ENCODE results near the gene LARGE1.

Gene LARGE1

DNA sequence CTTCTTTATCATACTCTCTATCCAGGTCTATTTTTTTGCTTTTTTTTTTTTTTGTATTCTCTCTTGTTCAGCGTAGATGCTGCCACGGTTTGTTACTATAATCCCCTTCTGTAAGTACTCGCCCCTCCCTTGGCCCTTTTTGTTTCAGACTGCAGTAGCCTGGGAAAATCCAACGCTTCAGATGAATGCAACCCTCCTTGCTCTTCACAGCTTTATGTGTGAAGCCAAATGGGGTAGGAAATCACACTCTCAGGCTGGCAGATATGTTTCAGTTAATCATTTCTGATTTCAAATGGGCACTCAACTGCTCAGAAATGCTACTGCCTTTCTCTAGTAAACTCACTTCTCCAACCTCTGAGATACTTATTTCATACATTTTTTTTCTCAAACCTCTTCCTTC is 149.1 kb downstream of the LARGE1 start:
- no peak for DNase-seq

DNA sequence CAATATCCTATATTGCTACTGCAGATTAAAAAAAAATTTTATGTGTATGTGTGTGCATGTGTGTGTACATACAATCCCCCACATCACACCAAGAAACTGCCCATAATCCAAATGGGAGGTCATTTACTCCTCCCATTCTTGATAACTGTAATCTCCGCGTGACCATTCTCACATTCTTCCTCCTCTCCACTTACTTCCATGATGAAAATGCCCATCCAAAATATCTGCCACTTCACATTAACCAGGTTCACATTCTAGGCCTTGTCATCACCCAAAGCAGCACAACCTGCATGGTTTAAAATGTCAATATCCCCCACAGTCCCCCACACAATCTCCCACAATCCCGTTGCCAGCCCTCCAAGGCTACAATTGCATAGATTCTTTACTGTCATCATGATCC is 149.6 kb downstream of the LARGE1 start:
- DNase-seq = no peak

GRCh38 chr22:33766091-33766490 is 154.2 kb downstream of the LARGE1 start:
- no peak for DNase-seq

GRCh38 chr22:33758961-33759360 is 161.3 kb downstream of the LARGE1 start:
- DNase-seq = no peak

DNA sequence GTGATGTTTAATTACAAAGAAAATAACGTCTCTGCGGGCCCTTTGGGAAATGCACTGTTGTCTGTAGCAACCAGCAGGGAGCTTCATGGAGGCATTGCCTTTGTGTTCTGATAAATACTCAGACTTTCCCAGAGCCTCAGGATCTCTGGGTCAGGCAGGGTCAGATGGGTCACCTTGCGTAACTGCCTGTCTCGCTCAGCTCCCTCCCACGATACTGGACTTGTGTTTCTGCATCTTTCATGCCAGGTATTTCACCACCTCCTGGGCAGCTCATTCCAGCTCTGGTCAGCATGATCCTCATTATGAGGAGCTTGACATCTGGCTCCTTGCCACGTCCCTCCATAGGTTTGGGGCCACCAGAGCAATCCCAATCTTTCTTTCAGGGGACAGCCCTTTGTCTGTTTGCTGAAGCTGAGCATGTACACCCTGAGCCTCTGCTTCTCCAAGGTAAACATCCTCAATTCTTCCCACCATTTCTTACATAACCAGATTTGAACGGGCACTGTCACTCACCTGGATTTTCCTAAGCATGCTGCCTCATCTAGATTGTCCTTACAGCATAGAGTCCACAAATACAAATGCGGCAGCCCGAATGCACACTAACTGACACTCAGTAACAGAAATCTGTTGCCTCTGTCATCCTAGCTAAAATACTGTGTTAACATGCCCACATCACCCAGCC is 162.3 kb downstream of the LARGE1 start:
- no peak for DNase-seq

- DNase-seq = no peak
Measured at GRCh38 chr22:33757041-33757801, 163.1 kb downstream of the LARGE1 start.

DNA sequence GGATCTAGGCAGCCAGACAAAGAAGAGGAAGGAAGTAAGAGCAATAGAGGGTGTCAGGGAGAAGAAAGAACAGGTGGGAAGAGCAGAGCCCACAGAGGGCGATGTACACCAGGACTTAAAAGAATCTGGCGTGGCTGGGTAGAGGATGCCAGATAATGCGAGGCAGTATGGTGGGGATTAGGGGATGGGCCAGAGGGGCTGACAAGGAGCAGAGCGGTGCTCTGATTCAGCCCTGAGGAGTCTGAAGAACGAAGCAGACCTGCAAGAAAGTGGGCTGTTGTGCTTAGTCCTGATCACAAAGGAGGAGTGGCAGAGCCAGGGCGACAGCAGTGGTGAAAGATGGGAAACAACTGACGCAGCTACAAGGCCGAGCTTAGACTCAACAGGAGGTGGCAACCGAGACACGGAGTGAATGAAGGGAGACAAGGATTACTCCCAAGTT is 163.7 kb downstream of the LARGE1 start:
- DNase-seq = no peak

DNA sequence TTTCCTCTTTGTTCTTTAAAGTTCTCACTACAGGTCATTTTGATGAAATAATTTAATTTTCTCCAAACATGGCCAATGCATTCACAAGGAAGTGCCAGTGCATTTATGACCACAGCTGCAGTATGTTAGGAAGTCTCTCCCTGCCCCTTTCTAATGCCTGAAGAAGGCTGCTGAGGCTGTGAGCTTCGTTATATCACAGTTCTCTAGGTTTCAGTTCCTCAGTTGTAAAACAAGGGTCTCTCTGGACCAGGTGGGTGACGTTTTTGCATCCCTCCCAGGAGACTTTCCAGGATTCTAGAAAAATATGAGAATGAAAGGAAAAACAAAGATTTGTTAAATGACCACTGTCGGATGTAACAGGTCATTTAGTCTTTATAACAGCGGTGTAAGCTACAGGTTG is 171.6 kb downstream of the LARGE1 start:
- no peak for DNase-seq

DNA sequence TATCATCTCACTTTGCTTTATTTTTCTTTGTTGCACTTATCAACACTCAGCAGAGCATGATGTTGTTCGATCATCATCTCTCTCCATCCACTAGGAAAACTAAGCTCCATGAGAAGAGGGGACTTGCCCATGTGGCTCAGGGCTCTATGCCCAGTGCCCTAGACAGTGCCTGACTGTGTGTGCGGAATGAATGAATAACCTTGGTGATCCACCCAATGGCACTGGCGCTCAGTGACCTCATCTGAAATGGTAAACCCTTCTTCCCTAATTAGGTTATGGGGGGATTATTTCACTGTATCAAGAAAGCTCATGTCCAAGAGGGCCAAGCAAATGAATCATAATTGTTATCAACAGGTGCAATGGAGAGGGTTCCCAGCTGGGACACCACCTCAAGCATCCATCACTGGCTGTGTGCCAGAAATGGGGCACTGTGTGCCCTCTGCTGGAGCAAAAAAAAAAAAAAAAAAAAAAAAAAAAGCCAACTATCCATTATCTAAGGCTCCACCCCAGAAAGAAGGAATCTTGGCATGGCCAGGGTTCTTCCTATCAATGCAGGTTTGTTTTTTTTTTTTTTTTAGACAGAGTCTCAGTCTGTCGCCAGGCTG is 172.6 kb downstream of the LARGE1 start:
- no peak for DNase-seq

- no peak for DNase-seq
Measured at GRCh38 chr22:33747029-33747428, 173.2 kb downstream of the LARGE1 start.

GRCh38 chr22:33746501-33746928 is 173.8 kb downstream of the LARGE1 start:
- DNase-seq = no peak

DNA sequence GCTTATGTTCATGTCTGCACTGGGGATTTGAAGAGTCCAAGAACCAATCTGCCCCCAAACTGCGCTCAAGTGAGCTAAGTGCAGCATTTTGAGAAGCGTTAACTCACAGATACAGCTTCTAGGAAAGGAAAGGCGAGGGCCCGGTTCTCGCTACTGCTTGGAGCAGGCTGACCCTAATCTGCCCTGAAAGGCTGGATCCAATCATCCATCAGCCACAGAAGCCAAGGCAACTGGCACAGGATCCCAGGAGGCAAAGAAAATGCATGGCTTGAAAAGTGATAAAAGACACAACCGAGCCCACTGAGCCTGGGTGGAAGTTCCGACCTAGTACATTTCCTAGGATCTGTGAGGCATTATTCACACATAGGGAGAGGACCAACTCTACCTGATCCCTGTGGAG is 174.8 kb downstream of the LARGE1 start:
- DNase-seq = no peak

- no peak for DNase-seq
Measured at GRCh38 chr22:33743756-33744155, 176.5 kb downstream of the LARGE1 start.

- no peak for DNase-seq
Measured at GRCh38 chr22:33741025-33741424, 179.3 kb downstream of the LARGE1 start.

GRCh38 chr22:33739516-33739915 is 180.8 kb downstream of the LARGE1 start:
- DNase-seq = no peak

DNA sequence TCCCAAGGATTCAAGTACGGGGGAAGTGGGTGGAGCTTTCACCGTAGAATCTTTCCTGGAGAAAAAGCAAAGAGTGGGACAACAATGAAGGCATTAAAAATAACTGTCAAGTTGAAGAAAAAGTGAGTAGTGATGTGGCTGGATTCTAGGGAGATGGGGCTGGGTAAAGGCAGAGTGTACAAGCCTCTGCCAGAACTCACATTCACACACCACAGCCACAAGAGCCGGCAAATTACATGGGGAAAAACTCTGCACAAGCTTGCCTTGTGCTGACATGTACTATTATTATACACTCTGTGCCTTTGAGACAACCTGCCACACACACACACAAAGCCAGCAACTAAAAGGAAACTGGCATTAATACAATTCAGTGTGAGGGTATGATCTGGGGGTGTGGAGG is 182.6 kb downstream of the LARGE1 start:
- no peak for DNase-seq

DNA sequence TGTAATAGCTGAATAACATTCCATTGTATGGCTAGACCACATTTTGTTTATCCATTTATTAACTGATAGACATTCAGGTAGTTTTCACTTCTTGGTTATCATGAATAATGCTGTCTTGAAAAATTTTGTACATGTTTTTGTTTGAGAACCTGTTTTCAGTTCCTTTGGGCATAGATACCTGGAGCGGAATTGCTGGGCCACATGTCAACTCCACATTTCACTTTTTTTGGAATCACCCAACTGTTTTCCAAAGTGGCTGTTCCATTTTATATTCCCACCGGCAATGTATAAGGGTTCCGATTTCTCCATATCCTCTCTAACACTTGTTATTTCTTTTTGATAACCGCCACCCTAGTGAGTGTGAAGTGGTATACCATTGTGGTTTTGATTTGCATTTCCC is 184.3 kb downstream of the LARGE1 start:
- DNase-seq = no peak

- DNase-seq = no peak
Measured at GRCh38 chr22:33728847-33729246, 191.4 kb downstream of the LARGE1 start.

GRCh38 chr22:33726294-33726734 is 194.0 kb downstream of the LARGE1 start:
- no peak for DNase-seq

DNA sequence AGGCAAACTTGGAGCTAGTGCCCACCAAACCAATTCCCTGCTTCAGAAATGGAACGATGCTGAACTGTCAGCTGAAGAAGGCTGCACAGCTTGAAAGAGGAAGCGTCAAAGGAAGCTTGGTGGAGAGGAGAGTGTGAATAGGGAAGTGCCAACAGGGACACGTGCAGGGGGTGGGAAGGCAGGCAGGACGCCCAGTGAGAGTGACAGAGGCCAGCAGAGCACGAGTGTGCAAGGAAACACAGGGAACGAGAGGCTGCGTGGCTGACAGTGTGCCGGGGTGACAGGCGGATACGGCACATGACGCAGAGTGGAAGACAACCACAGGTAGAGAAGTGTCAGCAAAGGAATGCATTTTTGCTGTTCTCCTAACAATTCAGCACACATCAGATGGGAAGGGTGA is 196.4 kb downstream of the LARGE1 start:
- no peak for DNase-seq

DNA sequence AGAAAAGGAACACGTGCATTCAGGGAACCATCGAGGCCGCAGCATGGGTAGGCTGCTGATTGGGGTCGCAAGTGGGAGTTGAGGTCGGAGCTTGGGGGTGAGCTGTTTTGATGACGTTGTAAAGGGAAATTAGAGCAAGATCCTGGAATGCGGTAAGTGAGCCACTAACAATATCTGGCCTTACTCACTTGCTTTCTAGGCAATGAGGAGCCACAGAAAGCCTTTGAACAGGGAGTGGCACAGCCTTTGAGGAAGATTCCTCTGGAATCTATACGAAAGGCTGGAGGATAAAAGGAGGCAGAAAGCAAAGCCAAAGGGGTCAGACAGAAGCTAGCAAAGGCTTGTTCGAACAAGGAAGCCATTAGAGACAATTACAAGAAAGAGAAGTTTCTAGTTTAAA is 197.5 kb downstream of the LARGE1 start:
- DNase-seq = no peak

DNA sequence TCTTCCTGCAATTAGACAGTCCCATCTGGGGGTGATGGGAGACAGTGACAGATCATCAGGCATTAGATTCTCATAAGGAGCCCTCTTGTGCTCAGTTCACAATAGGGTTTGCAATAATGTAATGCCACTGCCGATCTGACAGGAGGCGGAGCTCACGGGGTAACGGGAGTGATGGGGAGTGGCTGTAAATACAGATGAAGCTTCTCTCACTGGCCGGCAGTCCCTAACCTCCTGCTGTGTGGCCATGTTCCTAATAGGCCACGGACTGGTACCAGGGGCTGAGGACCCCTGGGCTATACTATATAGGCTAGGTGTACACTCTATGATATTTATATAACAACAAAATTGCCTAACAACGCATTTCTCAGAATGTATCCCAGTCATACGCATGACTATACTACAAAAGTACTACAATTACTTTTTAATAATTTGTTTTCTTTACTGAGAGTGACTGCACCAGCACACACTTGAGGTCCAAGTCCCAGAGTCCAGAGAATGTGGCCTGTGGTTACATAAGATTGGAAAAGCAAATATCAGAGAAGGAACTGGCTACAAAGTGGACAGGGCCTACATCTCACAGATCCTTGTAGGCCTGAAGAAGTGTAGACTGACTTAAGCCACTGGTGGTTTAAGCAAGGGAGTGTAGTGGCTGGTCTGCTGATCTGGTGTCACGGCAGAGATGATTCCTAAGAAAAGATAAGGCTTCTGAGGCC is 200.0 kb downstream of the LARGE1 start:
- no peak for DNase-seq

- no peak for DNase-seq
Measured at GRCh38 chr22:33717694-33718396, 202.4 kb downstream of the LARGE1 start.
